AG09309 (cell line): Measurements from ENCODE around the gene ARL5C.
A peak's percentile ranks its signal among the peaks of the same experiment; 100 is the strongest.
"Not testable (repeated sequence)": the region's sequence is repeated elsewhere in the genome, so short reads cannot be mapped to it uniquely, and the experiment has no call there.

ENCODE experiments used
- DNase-seq: peaks from one replicate; pipeline ENCODE4 v3.0.0-alpha.2; 2010; ENCODE audit warnings: low read depth
- H3K4me3 ChIP-seq: 2 replicates; pipeline ENCODE4 v1.5.1; 2011; ENCODE audit warnings: mild to moderate bottlenecking, low read depth, low read length, moderate library complexity; ENCODE audit not compliant: control insufficient read depth
- CTCF ChIP-seq: IDR thresholded peaks from 2 replicates; pipeline ENCODE4 v1.5.1; 2011; ENCODE audit warnings: mild to moderate bottlenecking, low read depth, low read length, inconsistent platforms; ENCODE audit not compliant: insufficient read depth, control insufficient read depth; ENCODE audit errors: missing control alignments

The ARL5C gene

GRCh38 chr17:39169101-39169500 is 3.1 kb upstream of the ARL5C start:
- H3K4me3 ChIP-seq: no peak overlapping the region
- no peak for DNase-seq
- TF ChIP-seq CTCF: no peak

GRCh38 chr17:39168503-39168902 is 2.5 kb upstream of the ARL5C start:
- DNase-seq, H3K4me3 ChIP-seq: not testable (repeated sequence)

- no peak for DNase-seq
- no peak for TF ChIP-seq CTCF
- no peak overlapping the region for H3K4me3 ChIP-seq
Measured at GRCh38 chr17:39167476-39167875, 1.5 kb upstream of the ARL5C start.

- no peak for DNase-seq
- no peak for TF ChIP-seq CTCF
- no peak overlapping the region for H3K4me3 ChIP-seq
Measured at GRCh38 chr17:39166437-39167335, 725 bp upstream of the ARL5C start.

- DNase-seq: no peak
- no peak for TF ChIP-seq CTCF
- peak overlapping the region; percentile 52 for H3K4me3 ChIP-seq
Measured at GRCh38 chr17:39165178-39165840, 652 bp downstream of the ARL5C start.

- TF ChIP-seq CTCF: peak; percentile 92
- H3K4me3 ChIP-seq: peak overlapping the region; percentile 52
- DNase-seq: peak; percentile 72
Measured at GRCh38 chr17:39164675-39165143, 1.3 kb downstream of the ARL5C start.

GRCh38 chr17:39161962-39162361 is 4.0 kb downstream of the ARL5C start:
- no peak for DNase-seq
- no peak for TF ChIP-seq CTCF
- H3K4me3 ChIP-seq: no peak overlapping the region
